Measurements from ENCODE around the gene RNF220.

Gene RNF220

DNA sequence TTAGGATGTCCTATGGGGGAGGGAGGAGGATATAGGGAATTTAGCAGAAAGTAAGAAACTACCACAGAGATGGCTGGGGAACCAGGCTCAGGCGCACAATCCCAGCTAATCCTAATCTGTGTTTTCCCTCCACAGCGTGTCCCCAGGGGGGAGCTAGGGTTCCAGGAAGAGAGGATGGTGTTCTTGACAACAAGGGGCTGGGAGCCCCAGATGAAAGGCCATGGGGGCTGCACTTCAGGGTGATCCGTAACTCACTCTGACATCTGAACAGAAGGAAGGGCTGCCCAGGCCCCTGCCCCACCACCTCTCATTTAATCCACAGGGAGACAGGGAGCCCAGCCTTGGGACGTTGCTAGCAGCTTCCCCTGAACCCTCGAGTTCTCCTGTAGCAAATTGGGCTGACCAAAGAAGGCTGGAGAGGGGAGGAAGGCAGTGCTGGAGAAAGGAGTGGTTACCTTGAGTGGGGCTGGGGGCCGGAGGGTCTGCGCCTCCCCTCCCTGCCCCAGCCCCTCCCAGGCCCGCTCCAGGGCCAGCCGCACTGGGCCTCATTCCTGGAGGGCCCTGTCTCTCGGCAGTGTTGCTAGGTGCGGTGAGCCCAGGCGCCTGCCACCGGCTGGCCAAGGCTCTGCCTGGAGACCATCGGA, 137.5 kb downstream of the RNF220 start:
- Histone ChIP-seq H2BK5ac (ENCODE audit: low read depth, low read length, poor library complexity) (no peak overlapping the region), H4K8ac (ENCODE audit: low read depth, low read length) (no peak overlapping the region), H3K4me3 (ENCODE audit: low read depth, low read length) (no peak overlapping the region), H3K23ac (ENCODE audit: low read length) (no peak overlapping the region), H3K4ac (ENCODE audit: low read depth, low read length) (no peak overlapping the region), H2BK12ac (ENCODE audit: low read length) (no peak overlapping the region), H3K18ac (ENCODE audit: low read length) (no peak overlapping the region), H4K91ac (ENCODE audit: low read depth, low read length) (no peak overlapping the region), H3K36me3 (ENCODE audit: control insufficient read depth in 1 of 2, insufficient read depth in 2 of 2, low read length in 2 of 2) (no peaks in the 10 kb centered on the region), H3K14ac (ENCODE audit: low read length) (no peak overlapping the region), H3K27me3 (ENCODE audit: insufficient read depth, low read length) (peaks cover 3% of the 10 kb centered on the region), H2AFZ (ENCODE audit: insufficient read depth, low read length, poor library complexity) (no peak overlapping the region), H3K27ac (ENCODE audit: low read depth, low read length) (no peak overlapping the region), H4K12ac (ENCODE audit: low read depth, low read length) (no peak overlapping the region), H2AK5ac (ENCODE audit: low read length) (no peak overlapping the region), H3K4me2 (ENCODE audit: low read length) (no peak overlapping the region), H2BK120ac (ENCODE audit: insufficient read depth, low read length, poor library complexity) (no peak overlapping the region), H3K9ac (ENCODE audit: low read length) (no peak overlapping the region), H3K4me1 (ENCODE audit: control insufficient read depth in 1 of 2, insufficient read depth in 2 of 2, low read length in 2 of 2) (peaks cover 0 to 2% of the 10 kb centered on the region in 2 experiments), H3K79me1 (ENCODE audit: low read length) (no peaks in the 10 kb centered on the region), H3K9me3 (ENCODE audit: insufficient read depth, low read depth, low read length) (peaks cover 7% of the 10 kb centered on the region), H3K79me2 (ENCODE audit: control insufficient read depth, insufficient read depth, low read length, poor library complexity) (no peaks in the 10 kb centered on the region)
- WGBS (ENCODE audit: extremely low coverage, insufficient coverage, insufficient read length) = no CpG with 5 or more reads among the region's 14 CpGs
- no peak for DNase-seq

DNA sequence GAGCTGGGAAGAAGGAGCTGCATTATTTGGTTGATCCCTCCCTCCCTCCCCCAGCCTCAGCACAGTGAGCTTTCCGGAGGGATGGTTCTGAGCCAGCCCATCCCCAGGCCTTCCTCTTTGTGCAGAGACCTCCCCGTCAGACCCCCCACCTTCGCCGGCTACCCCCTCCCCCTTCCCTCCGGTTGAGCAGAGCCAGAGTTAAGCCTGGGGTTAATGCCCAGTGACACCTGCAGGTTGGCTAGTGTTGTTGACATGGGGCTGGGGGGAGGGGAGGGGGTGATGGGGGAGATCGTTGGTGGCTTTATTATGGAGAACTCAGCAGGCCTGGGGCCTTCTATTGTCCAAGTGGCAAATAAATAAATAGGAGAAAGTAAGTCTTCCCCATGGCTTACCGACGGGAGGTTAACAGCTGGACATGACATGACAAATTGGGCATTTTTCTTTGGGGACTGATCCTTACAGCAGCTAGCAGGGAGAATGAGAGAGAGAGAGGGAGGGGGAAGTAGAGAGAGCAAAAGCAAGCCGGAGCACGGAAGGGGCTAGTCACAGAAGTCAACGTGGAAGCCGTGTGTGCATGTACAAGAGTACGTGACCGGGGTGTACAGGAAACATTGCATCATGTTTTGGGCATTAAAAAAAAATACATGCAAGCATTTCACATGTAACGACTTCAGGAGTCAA, 138.1 kb downstream of the RNF220 start:
- H3K9me3 ChIP-seq (ENCODE audit: insufficient read depth, low read depth, low read length) = peaks cover 7% of the 10 kb centered on the region
- H3K4me1 ChIP-seq (ENCODE audit: control insufficient read depth in 1 of 2, insufficient read depth in 2 of 2, low read length in 2 of 2) = peaks cover 0 to 2% of the 10 kb centered on the region in 2 experiments
- no peak overlapping the region for H3K23ac ChIP-seq (ENCODE audit: low read length)
- no CpG with 5 or more reads among the region's 15 CpGs for WGBS (ENCODE audit: extremely low coverage, insufficient coverage, insufficient read length)
- no peak overlapping the region for H4K8ac ChIP-seq (ENCODE audit: low read depth, low read length)
- no peak overlapping the region for H3K4ac ChIP-seq (ENCODE audit: low read depth, low read length)
- H2AFZ ChIP-seq (ENCODE audit: insufficient read depth, low read length, poor library complexity) = no peak overlapping the region
- H3K36me3 ChIP-seq (ENCODE audit: control insufficient read depth in 1 of 2, insufficient read depth in 2 of 2, low read length in 2 of 2) = no peaks in the 10 kb centered on the region
- no peak overlapping the region for H3K4me3 ChIP-seq (ENCODE audit: low read depth, low read length)
- H3K18ac ChIP-seq (ENCODE audit: low read length) = no peak overlapping the region
- no peak overlapping the region for H3K4me2 ChIP-seq (ENCODE audit: low read length)
- H3K79me2 ChIP-seq (ENCODE audit: control insufficient read depth, insufficient read depth, low read length, poor library complexity) = no peaks in the 10 kb centered on the region
- H4K91ac ChIP-seq (ENCODE audit: low read depth, low read length) = no peak overlapping the region
- H3K27me3 ChIP-seq (ENCODE audit: insufficient read depth, low read length) = peaks cover 3% of the 10 kb centered on the region
- H2AK5ac ChIP-seq (ENCODE audit: low read length) = no peak overlapping the region
- H3K14ac ChIP-seq (ENCODE audit: low read length) = no peak overlapping the region
- no peak overlapping the region for H3K27ac ChIP-seq (ENCODE audit: low read depth, low read length)
- H2BK12ac ChIP-seq (ENCODE audit: low read length) = no peak overlapping the region
- H3K79me1 ChIP-seq (ENCODE audit: low read length) = no peaks in the 10 kb centered on the region
- H3K9ac ChIP-seq (ENCODE audit: low read length) = no peak overlapping the region
- no peak for DNase-seq
- no peak overlapping the region for H2BK120ac ChIP-seq (ENCODE audit: insufficient read depth, low read length, poor library complexity)
- H4K12ac ChIP-seq (ENCODE audit: low read depth, low read length) = no peak overlapping the region
- H2BK5ac ChIP-seq (ENCODE audit: low read depth, low read length, poor library complexity) = no peak overlapping the region

DNA sequence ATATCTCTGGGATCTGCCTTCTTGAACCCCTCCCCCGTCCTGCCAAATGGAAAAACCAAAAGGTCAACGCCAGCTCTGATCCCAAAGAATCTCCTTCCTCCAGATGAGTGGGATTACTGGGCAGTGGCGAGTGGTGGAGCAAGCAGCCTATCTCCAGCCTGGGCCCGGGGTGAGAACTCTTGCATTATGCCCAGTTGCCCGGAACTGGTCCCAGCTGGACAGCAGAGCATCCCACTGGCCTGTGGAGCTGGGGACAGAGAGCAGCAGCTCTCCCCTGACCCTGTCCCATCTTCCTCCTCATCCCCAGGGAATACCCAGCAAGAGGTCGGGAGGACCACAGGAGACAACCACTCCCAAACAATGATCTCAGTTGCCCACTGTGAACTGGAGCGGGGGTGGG, 138.7 kb downstream of the RNF220 start:
- no peak overlapping the region for H3K4me2 ChIP-seq (ENCODE audit: low read length)
- H3K14ac ChIP-seq (ENCODE audit: low read length) = no peak overlapping the region
- no peak overlapping the region for H4K12ac ChIP-seq (ENCODE audit: low read depth, low read length)
- H3K18ac ChIP-seq (ENCODE audit: low read length) = no peak overlapping the region
- H3K4me1 ChIP-seq (ENCODE audit: control insufficient read depth in 1 of 2, insufficient read depth in 2 of 2, low read length in 2 of 2) = peaks cover 0 to 2% of the 10 kb centered on the region in 2 experiments
- peak overlapping the region; percentile 9 for H3K4me3 ChIP-seq (ENCODE audit: low read depth, low read length)
- H3K23ac ChIP-seq (ENCODE audit: low read length) = no peak overlapping the region
- peaks cover 3% of the 10 kb centered on the region for H3K27me3 ChIP-seq (ENCODE audit: insufficient read depth, low read length)
- no peaks in the 10 kb centered on the region for H3K79me1 ChIP-seq (ENCODE audit: low read length)
- no peak overlapping the region for H2BK5ac ChIP-seq (ENCODE audit: low read depth, low read length, poor library complexity)
- no peak overlapping the region for H3K27ac ChIP-seq (ENCODE audit: low read depth, low read length)
- no peak overlapping the region for H2BK12ac ChIP-seq (ENCODE audit: low read length)
- no CpG with 5 or more reads among the region's 7 CpGs for WGBS (ENCODE audit: extremely low coverage, insufficient coverage, insufficient read length)
- no peak overlapping the region for H3K9ac ChIP-seq (ENCODE audit: low read length)
- no peak overlapping the region for H4K91ac ChIP-seq (ENCODE audit: low read depth, low read length)
- DNase-seq = no peak
- H3K36me3 ChIP-seq (ENCODE audit: control insufficient read depth in 1 of 2, insufficient read depth in 2 of 2, low read length in 2 of 2) = no peaks in the 10 kb centered on the region
- H3K9me3 ChIP-seq (ENCODE audit: insufficient read depth, low read depth, low read length) = peaks cover 7% of the 10 kb centered on the region
- no peak overlapping the region for H3K4ac ChIP-seq (ENCODE audit: low read depth, low read length)
- no peak overlapping the region for H4K8ac ChIP-seq (ENCODE audit: low read depth, low read length)
- H2BK120ac ChIP-seq (ENCODE audit: insufficient read depth, low read length, poor library complexity) = no peak overlapping the region
- no peak overlapping the region for H2AK5ac ChIP-seq (ENCODE audit: low read length)
- no peaks in the 10 kb centered on the region for H3K79me2 ChIP-seq (ENCODE audit: control insufficient read depth, insufficient read depth, low read length, poor library complexity)
- no peak overlapping the region for H2AFZ ChIP-seq (ENCODE audit: insufficient read depth, low read length, poor library complexity)

DNA sequence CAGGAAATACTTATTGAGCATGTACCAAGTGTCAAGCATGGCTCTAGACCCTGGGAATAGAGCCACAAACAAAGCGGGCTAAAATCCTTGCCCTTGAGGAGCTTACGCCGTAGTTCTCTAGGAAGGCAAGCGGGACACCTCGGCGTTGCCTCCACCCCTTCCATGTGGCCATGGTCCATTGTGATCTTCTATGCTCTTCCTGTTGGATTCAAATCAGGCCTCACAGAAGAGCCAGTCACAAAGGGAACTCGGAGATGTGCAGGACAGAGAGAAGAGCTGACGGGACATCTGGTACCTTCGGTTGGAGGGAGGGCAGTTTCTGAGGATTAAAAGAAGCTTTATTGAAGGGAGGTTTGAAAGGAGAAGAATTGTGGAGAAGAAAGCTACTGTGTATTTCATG, 139.9 kb downstream of the RNF220 start:
- no peaks in the 10 kb centered on the region for H3K79me1 ChIP-seq (ENCODE audit: low read length)
- H3K18ac ChIP-seq (ENCODE audit: low read length) = no peak overlapping the region
- no peak overlapping the region for H3K14ac ChIP-seq (ENCODE audit: low read length)
- WGBS (ENCODE audit: extremely low coverage, insufficient coverage, insufficient read length) = no CpG with 5 or more reads among the region's 9 CpGs
- H2BK5ac ChIP-seq (ENCODE audit: low read depth, low read length, poor library complexity) = no peak overlapping the region
- H3K4me3 ChIP-seq (ENCODE audit: low read depth, low read length) = no peak overlapping the region
- no peaks in the 10 kb centered on the region for H3K79me2 ChIP-seq (ENCODE audit: control insufficient read depth, insufficient read depth, low read length, poor library complexity)
- H2BK12ac ChIP-seq (ENCODE audit: low read length) = no peak overlapping the region
- no peak overlapping the region for H3K4me2 ChIP-seq (ENCODE audit: low read length)
- H2AK5ac ChIP-seq (ENCODE audit: low read length) = no peak overlapping the region
- H2BK120ac ChIP-seq (ENCODE audit: insufficient read depth, low read length, poor library complexity) = no peak overlapping the region
- H3K4me1 ChIP-seq (ENCODE audit: control insufficient read depth in 1 of 2, insufficient read depth in 2 of 2, low read length in 2 of 2) = peaks cover 0 to 2% of the 10 kb centered on the region in 2 experiments
- H3K36me3 ChIP-seq (ENCODE audit: control insufficient read depth in 1 of 2, insufficient read depth in 2 of 2, low read length in 2 of 2) = no peaks in the 10 kb centered on the region
- no peak overlapping the region for H3K4ac ChIP-seq (ENCODE audit: low read depth, low read length)
- no peak overlapping the region for H3K27ac ChIP-seq (ENCODE audit: low read depth, low read length)
- no peak overlapping the region for H3K23ac ChIP-seq (ENCODE audit: low read length)
- H3K9ac ChIP-seq (ENCODE audit: low read length) = no peak overlapping the region
- H3K27me3 ChIP-seq (ENCODE audit: insufficient read depth, low read length) = peaks cover 3% of the 10 kb centered on the region
- H4K8ac ChIP-seq (ENCODE audit: low read depth, low read length) = no peak overlapping the region
- DNase-seq = no peak
- no peak overlapping the region for H4K12ac ChIP-seq (ENCODE audit: low read depth, low read length)
- H4K91ac ChIP-seq (ENCODE audit: low read depth, low read length) = no peak overlapping the region
- no peak overlapping the region for H2AFZ ChIP-seq (ENCODE audit: insufficient read depth, low read length, poor library complexity)
- peaks cover 7% of the 10 kb centered on the region for H3K9me3 ChIP-seq (ENCODE audit: insufficient read depth, low read depth, low read length)

Measured in trophoblast cell (in vitro differentiated cells and primary cell).